Spleen (tissue), 11 donors: ENCODE results near the gene TTC31. TPM values are rescaled to one million over a fixed set of nuclear protein-coding genes. Genes with fewer than 3 reads are reported as not detected.
A peak's percentile ranks its signal among the peaks of the same experiment; 100 is the strongest.

Experiments used
- DNase-seq: peaks from one replicate; pipeline ENCODE4 v3.0.0-alpha.2; 2020
- H3K27ac ChIP-seq, 8 donors: fragments of 200-600 bp; sonication (generic) in 7 of 8; 1 replicate in 4 of 8; 2 replicates in 4 of 8; pipeline versions ENCODE4 v1.5.0 to v1.8.0; 2016 to 2021; ENCODE audit warnings: inconsistent platforms in 4 of 8, mild to moderate bottlenecking in 4 of 8, moderate library complexity in 1 of 8
- H3K27me3 ChIP-seq, 7 donors: fragments of 200-600 bp; sonication (generic) in 6 of 7; replicated peaks in 1 of 7; 1 replicate in 4 of 7; 2 replicates in 3 of 7; pipeline versions ENCODE4 v1.5.0 to v1.8.0; 2016 to 2021; ENCODE audit warnings: inconsistent platforms in 3 of 7, mild to moderate bottlenecking in 1 of 7
- H3K36me3 ChIP-seq, 6 donors: fragments of 200-600 bp; sonication (generic) in 5 of 6; 1 replicate in 4 of 6; 2 replicates in 2 of 6; pipeline versions ENCODE4 v1.5.0 to v1.8.0; 2016 to 2021; ENCODE audit warnings: inconsistent platforms in 2 of 6
- H3K4me1 ChIP-seq, 6 donors: fragments of 200-600 bp; sonication (generic) in 5 of 6; 1 replicate in 3 of 6; 2 replicates in 3 of 6; pipeline versions ENCODE4 v1.5.0 to v1.8.0; 2016 to 2021; ENCODE audit warnings: inconsistent platforms in 3 of 6
- H3K4me3 ChIP-seq, 8 donors: fragments of 200-600 bp; sonication (generic) in 7 of 8; 1 replicate in 4 of 8; 2 replicates in 4 of 8; pipeline versions ENCODE4 v1.5.0 to v1.8.0; 2016 to 2021; ENCODE audit warnings: inconsistent platforms in 4 of 8, mild to moderate bottlenecking in 4 of 8, moderate library complexity in 2 of 8
- H3K9me3 ChIP-seq, 8 donors: fragments of 200-600 bp; sonication (generic) in 7 of 8; 1 replicate in 4 of 8; 2 replicates in 4 of 8; pipeline versions ENCODE4 v1.5.0 to v1.8.0; 2016 to 2021; ENCODE audit warnings: inconsistent platforms in 4 of 8
- CTCF ChIP-seq, 11 experiments: fragments of 200-600 bp in 7 of 11; fragments of 450-650 bp in 4 of 11; sonication (generic) in 4 of 11; IDR thresholded peaks in 8 of 11; conservative IDR thresholded peaks in 3 of 11; 1 replicate in 7 of 11; 2 replicates in 4 of 11; pipeline versions ENCODE4 v1.4.0 to v1.8.0; 2016 to 2021; ENCODE audit warnings: antibody characterized with exemption in 11 of 11, inconsistent platforms in 4 of 11, mild to moderate bottlenecking in 1 of 11
- POLR2A ChIP-seq, 3 donors: fragments of 450-650 bp; IDR thresholded peaks; one replicate each; pipeline ENCODE4 v1.5.1; 2017; ENCODE audit warnings: antibody characterized with exemption in 3 of 3, mild to moderate bottlenecking in 1 of 3
- POLR2AphosphoS5 ChIP-seq, 3 donors: sonication (generic); formaldehyde crosslinking; IDR thresholded peaks; one replicate each; pipeline ENCODE4 v1.5.1; 2017; ENCODE audit warnings: antibody characterized with exemption in 3 of 3
- WGBS, 5 donors: extraction: QIAGEN DNeasy Blood & Tissue Kit in 3 of 5; methylation state at CpG; one replicate each; pipeline versions ENCODE4 v1.1.5 to v1.1.7; 2013 to 2018; 5-methylcytosine and 5-hydroxymethylcytosine counted together
- intact Hi-C: fragments of 100-400 bp; cut with DNase I; formaldehyde crosslinking; loops from one replicate; pipeline ENCODE4 v1.15.0; 2023; ENCODE audit warnings: low total_unique reads
- polyA plus RNA-seq, 3 donors: library from polyadenylated mRNA; stranded (reverse); fragments of 200-250 nt; gene quantifications; one replicate each; pipeline ENCODE4 v1.2.1, GENCODE V29; 2013
- total RNA-seq, 7 donors: library from RNA; depleted of rRNA in 3 of 7; stranded (reverse); fragments of >200 nt in 3 of 7; fragmentation: NEBNext Ultra II Directional in 4 of 7; extraction: Animal tissue kit (Norgen Biotek cat#: 25700) in 4 of 7; gene quantifications; one replicate each; pipeline versions ENCODE4 v1.1.0 to v1.2.1, GENCODE V29; 2016 to 2021
- donor health status: healthy with polysubstance abuse.
- donor health status: DM: no; HTN: no; CAD: no; lungs with moderate emphysema.
- donor health status: DM: no; HTN: no; CAD: no.
- donor health status: Bipolar disorder and iron deficiency.
- donor health status: healthy.
- donor health status: DM: no; HTN: no; CAD: no.
- donor health status: DM: yes; HTN: yes; CAD: no.

TTC31 gene
- total and polyA plus RNA-seq, 10 donors = 15.7 to 51.3 (median 35.9) TPM

GRCh38 chr2:74486141-74486540, 3.3 kb downstream of the TTC31 start:
- no peak for DNase-seq
- Histone ChIP-seq H3K27me3 (no peaks in the 10 kb centered on the region), H3K4me1 (peaks cover 22 to 41% (median 26%) of the 10 kb centered on the region in 6 donors), H3K36me3 (peaks cover 0 to 72% (median 33%) of the 10 kb centered on the region in 6 donors), H3K4me3 (no peak overlapping the region), H3K9me3 (no peaks in the 10 kb centered on the region), H3K27ac (no peak overlapping the region)
- TF ChIP-seq CTCF (IDR thresholded peaks at IDR 0.05 in 8 of 11, conservative IDR thresholded peaks at IDR 0.05 in 3 of 11) (no peak), POLR2A (IDR thresholded peaks at IDR 0.05) (no peak), POLR2AphosphoS5 (IDR thresholded peaks at IDR 0.05) (no peak)
- 91 to 100% (median 92%) methylated on average over 2 of the region's 2 CpGs for WGBS, 5 donors
- intact Hi-C loops = no loop called here

- TF ChIP-seq POLR2AphosphoS5 (IDR thresholded peaks at IDR 0.05) = no peak
- TF ChIP-seq POLR2A (IDR thresholded peaks at IDR 0.05) = no peak
- no peak for TF ChIP-seq CTCF (IDR thresholded peaks at IDR 0.05 in 8 of 11, conservative IDR thresholded peaks at IDR 0.05 in 3 of 11)
- intact Hi-C loops = no loop called here
- DNase-seq = peak; percentile 40
- no peaks in the 10 kb centered on the region for H3K27me3 ChIP-seq
- no peak overlapping the region for H3K27ac ChIP-seq
- H3K4me3 ChIP-seq = no peak overlapping the region
- H3K9me3 ChIP-seq = no peaks in the 10 kb centered on the region
- H3K4me1 ChIP-seq = peaks cover 5 to 22% (median 8%) of the 10 kb centered on the region in 6 donors
- 91 to 98% (median 94%) methylated on average over 9 of the region's 9 CpGs for WGBS, 5 donors
- peaks cover 5 to 97% (median 60%) of the 10 kb centered on the region in 6 donors for H3K36me3 ChIP-seq
Observed at GRCh38 chr2:74488643-74489481, 6.0 kb downstream of the TTC31 start.

GRCh38 chr2:74489906-74490305, 7.0 kb downstream of the TTC31 start:
- H3K36me3 ChIP-seq = peaks cover 5 to 100% (median 63%) of the 10 kb centered on the region in 6 donors
- WGBS, 5 donors = 86 to 98% (median 94%) methylated on average over 8 to 9 of the region's 9 CpGs
- no peaks in the 10 kb centered on the region for H3K9me3 ChIP-seq
- intact Hi-C loops = no loop called here
- TF ChIP-seq CTCF (IDR thresholded peaks at IDR 0.05 in 8 of 11, conservative IDR thresholded peaks at IDR 0.05 in 3 of 11) = no peak
- no peaks in the 10 kb centered on the region for H3K27me3 ChIP-seq
- peak; percentile 51 for DNase-seq
- no peak overlapping the region for H3K27ac ChIP-seq
- H3K4me3 ChIP-seq = no peak overlapping the region
- peaks cover 0 to 11% (median 0%) of the 10 kb centered on the region in 6 donors for H3K4me1 ChIP-seq
